Putamen (tissue), 1 donor: ENCODE data around the gene KANTR.

Experiments
- DNase-seq: peaks from one replicate; pipeline ENCODE4 v3.0.0-alpha.2; 2016; ENCODE audit warnings: low spot score

The KANTR gene

GRCh38 chrX:53081925-53082772 lies 11.8 kb upstream of the KANTR start, which contains the start of gene TSPYL2:
TSS of gene TSPYL2 (plus strand) at chrX:53082367. CDS start at chrX:53082499, 132 bp downstream.
- peak; percentile 96 for DNase-seq

DNA sequence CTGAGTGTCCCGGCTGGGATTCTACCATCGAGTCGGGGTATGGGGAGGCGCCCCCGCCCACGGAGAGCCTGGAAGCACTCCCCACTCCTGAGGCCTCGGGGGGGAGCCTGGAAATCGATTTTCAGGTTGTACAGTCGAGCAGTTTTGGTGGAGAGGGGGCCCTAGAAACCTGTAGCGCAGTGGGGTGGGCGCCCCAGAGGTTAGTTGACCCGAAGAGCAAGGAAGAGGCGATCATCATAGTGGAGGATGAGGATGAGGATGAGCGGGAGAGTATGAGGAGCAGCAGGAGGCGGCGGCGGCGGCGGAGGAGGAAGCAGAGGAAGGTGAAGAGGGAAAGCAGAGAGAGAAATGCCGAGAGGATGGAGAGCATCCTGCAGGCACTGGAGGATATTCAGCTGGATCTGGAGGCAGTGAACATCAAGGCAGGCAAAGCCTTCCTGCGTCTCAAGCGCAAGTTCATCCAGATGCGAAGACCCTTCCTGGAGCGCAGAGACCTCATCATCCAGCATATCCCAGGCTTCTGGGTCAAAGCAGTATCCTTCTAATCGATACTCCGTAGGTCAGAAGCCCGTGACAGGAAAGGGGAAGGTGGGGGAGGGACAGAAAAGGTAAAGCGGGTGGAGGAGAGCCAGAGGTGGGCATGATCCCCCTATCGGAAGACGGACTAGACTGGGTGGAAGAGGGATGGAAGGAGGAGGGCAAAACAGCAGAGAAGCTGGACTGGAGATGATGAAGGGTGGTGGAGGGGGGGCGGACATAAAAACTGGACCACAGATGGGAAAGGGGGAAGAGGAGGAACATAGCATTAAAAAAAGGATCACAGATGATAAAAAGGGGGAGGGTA lies 10.9 kb upstream of the KANTR start:
- no peak for DNase-seq

DNA sequence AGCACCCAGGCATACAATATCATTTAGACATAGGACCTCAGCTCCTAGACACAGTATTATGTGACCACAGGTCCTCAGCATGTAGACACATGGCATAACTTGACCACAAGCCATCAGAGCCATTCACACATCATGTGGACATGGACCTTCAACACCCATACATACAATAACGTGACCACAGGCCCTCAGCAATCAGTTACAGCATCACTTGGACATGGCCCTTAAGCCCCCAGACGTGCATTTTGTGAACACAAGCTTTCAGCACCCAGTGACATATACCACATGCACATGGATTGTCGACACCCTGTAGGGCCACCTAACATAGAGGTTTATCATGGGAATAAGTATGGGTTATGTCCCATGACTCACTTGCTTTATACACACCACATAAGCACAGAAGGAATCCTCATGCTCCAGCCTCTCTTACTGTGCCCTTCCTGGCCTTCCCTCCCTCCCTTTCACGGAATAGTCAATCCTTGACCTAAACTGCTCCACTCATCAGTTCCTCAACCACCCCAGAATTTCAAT lies 9.8 kb upstream of the KANTR start:
- no peak for DNase-seq

DNA sequence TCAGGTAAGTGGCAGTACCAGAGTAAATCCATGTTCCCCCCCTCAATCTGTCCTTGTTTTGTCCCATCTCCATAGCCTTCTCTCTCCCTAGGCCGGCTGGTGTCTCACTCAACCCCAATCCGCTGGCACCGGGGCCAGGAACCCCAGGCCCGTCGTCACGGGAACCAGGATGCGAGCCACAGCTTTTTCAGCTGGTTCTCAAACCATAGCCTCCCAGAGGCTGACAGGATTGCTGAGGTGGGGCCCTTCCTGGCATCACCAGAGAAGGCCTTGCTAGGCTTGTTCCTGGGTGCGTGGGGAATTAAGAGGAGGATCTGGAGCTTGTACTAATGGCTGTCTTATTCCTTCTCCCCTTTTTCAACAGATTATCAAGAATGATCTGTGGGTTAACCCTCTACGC lies 9.1 kb upstream of the KANTR start:
- DNase-seq, result no peak

DNA sequence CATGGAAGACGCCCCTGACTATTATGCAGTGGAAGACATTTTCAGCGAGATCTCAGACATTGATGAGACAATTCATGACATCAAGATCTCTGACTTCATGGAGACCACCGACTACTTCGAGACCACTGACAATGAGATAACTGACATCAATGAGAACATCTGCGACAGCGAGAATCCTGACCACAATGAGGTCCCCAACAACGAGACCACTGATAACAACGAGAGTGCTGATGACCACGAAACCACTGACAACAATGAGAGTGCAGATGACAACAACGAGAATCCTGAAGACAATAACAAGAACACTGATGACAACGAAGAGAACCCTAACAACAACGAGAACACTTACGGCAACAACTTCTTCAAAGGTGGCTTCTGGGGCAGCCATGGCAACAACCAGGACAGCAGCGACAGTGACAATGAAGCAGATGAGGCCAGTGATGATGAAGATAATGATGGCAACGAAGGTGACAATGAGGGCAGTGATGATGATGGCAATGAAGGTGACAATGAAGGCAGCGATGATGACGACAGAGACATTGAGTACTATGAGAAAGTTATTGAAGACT lies 8.2 kb upstream of the KANTR start:
- no peak for DNase-seq

GRCh38 chrX:53086464-53086863 lies 7.5 kb upstream of the KANTR start:
- no peak for DNase-seq

GRCh38 chrX:53087388-53087831 lies 6.5 kb upstream of the KANTR start:
- DNase-seq, result no peak

DNA sequence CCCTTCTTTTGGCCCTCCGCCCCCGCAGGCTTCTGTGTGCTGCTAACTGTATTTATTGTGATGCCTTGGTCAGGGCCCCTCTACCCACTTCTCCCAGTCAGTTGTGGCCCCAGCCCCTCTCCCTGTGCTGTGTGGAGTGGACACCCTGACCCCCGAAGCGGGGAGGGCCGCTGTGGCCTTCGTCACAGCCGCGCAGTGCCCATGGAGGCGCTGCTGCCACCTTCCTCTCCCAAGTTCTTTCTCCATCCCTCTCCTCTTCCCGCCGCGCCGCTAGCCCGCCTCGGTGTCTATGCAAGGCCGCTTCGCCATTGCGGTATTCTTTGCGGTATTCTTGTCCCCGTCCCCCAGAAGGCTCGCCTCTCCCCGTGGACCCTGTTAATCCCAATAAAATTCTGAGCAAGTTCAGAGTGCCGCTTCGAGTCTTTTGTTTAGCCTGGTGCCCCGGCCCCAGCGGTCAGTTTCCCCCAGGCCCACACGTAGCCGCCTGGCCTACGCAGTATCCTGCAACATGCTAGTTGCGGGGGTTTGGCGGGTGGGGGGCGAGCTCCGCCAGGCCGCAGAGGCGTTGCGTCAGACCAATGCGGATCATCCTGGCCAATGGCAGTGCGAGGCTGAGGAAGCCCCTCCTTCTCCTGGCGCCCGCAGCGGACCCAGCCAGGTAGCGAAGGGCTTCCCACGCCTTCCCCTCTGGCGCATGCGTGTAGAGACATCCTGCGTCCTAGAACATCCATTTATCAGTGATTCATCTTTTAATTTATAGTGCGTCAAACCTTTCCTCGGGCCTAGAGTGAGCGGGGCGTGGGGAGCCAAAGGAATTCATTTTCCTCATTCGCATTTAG lies 5.6 kb upstream of the KANTR start:
- peak; percentile 74 for DNase-seq

- no peak for DNase-seq
Measured at GRCh38 chrX:53089224-53089842, 4.6 kb upstream of the KANTR start.

- DNase-seq, result no peak
Measured at GRCh38 chrX:53089925-53090324, 4.0 kb upstream of the KANTR start.

DNA sequence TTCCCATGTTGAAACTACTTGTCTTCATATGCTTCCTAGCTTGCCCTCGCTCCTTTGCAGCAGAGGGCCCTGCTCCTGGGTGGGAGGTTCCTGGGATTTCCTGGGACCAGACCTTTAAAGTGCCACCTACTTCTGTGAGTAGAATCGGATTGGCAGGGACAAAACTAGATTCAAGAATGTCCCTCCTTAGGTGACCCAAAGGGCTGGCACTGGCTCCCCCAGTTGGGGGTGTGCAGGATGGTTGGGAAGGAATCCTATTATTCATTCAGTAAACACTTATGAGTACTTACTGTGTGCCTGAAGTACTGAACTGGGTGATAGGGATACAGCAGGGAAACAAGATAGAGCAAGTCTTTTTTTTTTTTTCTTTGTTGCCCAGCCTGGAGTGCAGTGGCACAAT lies 2.6 kb upstream of the KANTR start:
- DNase-seq, result no peak

DNA sequence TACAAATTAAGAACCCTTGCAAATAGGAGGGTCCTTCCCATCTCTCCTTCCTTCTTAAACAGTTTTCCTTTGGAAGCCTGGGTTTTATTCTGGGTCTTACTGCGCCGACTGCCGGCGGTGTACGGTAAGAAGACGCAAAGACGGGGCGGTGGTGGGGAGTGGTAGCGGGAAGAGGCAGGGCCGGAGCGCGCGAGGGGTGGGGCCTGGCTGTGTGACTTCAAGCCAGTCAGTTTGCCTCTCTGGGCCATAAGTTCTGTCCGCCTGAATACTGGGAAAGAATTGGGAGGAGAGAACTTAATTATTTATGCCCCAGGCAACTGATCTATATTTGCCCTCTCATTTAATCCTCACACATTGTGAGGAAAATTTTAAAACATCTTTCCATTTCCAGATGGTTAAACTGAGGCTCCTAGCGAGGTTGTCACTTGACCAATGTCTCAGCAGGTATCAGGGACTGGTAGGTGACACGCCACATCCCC lies 726 bp upstream of the KANTR start:
- peak; percentile 57 for DNase-seq

GRCh38 chrX:53094582-53094905 lies 602 bp downstream of the KANTR start:
- DNase-seq, result no peak

DNA sequence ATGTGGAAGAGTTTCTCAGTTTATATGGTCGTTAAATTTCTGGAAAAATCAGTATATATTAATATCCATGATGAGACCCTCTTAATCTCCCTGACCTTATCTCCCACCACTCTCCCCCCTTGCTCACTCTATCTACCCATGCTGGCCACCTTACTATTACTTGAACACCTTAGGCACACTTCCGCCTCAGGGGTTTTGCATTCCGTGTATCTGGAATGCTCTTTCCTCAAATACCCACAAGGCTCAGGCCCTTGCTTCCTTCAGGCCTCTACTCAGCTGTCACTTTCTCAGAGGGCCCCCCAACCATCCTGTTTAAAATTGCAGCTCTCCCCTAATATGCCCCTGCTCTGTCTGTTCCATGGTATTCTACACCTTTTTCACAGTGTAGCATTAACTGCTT lies 1.9 kb downstream of the KANTR start:
- no peak for DNase-seq

- DNase-seq, result no peak
Measured at GRCh38 chrX:53114864-53115549, 21.1 kb downstream of the KANTR start.

- DNase-seq, result no peak
Measured at GRCh38 chrX:53115550-53115874, 21.6 kb downstream of the KANTR start.

DNA sequence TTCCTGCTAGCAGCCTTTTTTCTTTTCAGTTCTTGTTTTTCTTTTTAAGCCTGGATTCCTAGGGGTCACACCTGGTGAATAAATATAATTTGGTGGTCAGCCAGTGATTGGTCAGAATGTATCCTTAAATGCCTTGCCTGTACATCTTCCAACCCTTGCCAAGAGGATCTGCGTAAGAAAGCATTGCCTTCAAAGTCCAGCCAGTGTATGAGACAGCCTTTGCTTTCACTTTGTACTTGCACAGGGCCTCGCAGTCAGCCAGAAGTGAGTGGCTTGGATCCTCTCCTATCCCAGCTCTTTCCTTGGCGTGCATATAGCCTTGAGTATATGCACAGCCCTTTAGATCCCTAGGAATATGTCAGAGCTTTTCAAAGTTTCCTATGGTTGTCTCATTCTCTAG lies 22.2 kb downstream of the KANTR start:
- DNase-seq, result peak; percentile 0

DNA sequence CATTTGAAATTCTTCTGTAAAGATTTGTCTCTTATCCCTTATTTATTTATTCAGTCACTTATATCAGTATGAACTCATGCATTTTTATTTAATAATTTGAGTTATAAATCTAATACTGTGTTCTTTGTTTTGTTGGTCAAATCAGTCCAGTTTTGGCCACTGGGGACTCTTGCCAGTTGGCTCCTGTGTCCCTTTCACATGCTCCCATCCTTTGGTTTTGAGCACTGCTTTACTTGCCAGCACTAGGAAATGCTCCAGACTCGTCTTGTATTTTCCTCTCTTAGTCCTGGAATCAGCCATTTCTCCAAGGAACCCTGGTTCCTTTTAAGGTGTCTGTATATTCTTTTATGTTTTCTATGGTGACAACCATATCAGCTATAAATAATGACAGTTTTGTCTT lies 28.1 kb downstream of the KANTR start:
- peak; percentile 1 for DNase-seq

DNA sequence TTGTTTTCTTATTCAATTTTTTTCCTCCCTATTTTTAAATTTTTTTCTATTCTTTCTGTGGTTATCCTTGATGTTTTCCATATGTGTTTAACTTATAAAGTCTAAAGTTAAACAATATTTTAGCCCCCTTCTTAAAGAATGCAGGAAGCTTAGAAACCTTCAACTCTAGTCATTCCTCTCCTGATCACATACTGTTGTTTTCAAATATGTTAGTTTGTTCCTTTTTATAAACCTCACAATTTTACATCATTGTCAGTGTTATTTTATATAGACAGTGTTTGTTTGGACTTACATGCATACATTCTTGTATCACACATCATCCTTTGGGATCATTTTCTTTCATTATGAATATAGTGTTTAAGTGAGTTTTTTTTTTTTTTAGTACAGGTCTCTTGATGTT lies 31.6 kb downstream of the KANTR start:
- no peak for DNase-seq

GRCh38 chrX:53126377-53126776 lies 32.4 kb downstream of the KANTR start:
- DNase-seq, result no peak
